ENCODE data around the gene RAB40A. TPM values are rescaled to one million over a fixed set of nuclear protein-coding genes. Genes with fewer than 3 reads are reported as not detected.

The RAB40A gene
- under 1 TPM; 0.13 to 0.84 (median 0.38) TPM for total RNA-seq

- no peak for DNase-seq (ENCODE audit: low spot score in 2 of 2)
- WGBS, 2 donors: 51 to 98% methylated on average over 2 of the region's 2 CpGs
- intact Hi-C loops (cut with DNase I; ENCODE audit: low total_unique reads): no loop called here
- H3K4me3 ChIP-seq (ENCODE audit: low read depth, poor library complexity, severe bottlenecking): no peak within 1 kb of the TSS
- TF ChIP-seq, protein P1, sequence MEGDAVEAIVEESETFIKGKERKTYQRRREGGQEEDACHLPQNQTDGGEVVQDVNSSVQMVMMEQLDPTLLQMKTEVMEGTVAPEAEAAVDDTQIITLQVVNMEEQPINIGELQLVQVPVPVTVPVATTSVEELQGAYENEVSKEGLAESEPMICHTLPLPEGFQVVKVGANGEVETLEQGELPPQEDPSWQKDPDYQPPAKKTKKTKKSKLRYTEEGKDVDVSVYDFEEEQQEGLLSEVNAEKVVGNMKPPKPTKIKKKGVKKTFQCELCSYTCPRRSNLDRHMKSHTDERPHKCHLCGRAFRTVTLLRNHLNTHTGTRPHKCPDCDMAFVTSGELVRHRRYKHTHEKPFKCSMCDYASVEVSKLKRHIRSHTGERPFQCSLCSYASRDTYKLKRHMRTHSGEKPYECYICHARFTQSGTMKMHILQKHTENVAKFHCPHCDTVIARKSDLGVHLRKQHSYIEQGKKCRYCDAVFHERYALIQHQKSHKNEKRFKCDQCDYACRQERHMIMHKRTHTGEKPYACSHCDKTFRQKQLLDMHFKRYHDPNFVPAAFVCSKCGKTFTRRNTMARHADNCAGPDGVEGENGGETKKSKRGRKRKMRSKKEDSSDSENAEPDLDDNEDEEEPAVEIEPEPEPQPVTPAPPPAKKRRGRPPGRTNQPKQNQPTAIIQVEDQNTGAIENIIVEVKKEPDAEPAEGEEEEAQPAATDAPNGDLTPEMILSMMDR (IDR thresholded peaks at IDR 0.05): no peak
- no peak for TF ChIP-seq POLR2A (IDR thresholded peaks at IDR 0.05)
Observed at GRCh38 chrX:103519389-103519788, at the start of gene RAB40A. TSS of gene RAB40A (minus strand) at chrX:103519489. CDS start at chrX:103500756, 18,733 bp downstream.

GRCh38 chrX:103565752-103566151, 46.5 kb upstream of the RAB40A start:
- H3K4me3 ChIP-seq (ENCODE audit: low read depth, poor library complexity, severe bottlenecking): no peak overlapping the region
- 9 to 20% methylated on average over 1 of the region's 1 CpG for WGBS, 2 donors
- no peak for DNase-seq (ENCODE audit: low spot score in 2 of 2)
- TF ChIP-seq, protein P1 (IDR thresholded peaks at IDR 0.05): no peak
- TF ChIP-seq POLR2A (IDR thresholded peaks at IDR 0.05): no peak
- intact Hi-C loops (cut with DNase I; ENCODE audit: low total_unique reads): no loop called here

DNA sequence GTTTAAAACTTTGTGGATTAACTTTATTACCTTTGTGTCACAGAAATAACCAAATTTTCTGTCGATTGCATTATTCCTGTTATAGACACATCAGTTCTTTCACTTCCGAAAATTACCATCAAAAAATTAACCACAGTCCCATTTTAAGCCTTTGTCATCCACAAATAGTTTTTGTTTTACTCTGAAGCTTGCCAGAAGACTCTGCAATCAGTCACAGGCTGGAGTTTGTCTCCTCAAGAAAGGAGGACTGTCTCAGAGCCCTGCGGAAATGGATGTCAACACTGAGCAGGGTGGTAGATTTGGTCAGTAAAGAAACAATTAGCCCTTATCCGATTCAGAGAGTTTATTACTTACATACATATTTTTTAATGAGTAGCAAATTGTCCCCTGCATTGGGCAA, 45.9 kb upstream of the RAB40A start:
- WGBS, 2 donors: 56 to 66% methylated on average over 4 of the region's 4 CpGs
- intact Hi-C loops (cut with DNase I; ENCODE audit: low total_unique reads): no loop called here
- no peak for DNase-seq (ENCODE audit: low spot score in 2 of 2)
- no peak overlapping the region for H3K4me3 ChIP-seq (ENCODE audit: low read depth, poor library complexity, severe bottlenecking)
- TF ChIP-seq, protein P1 (IDR thresholded peaks at IDR 0.05): no peak
- no peak for TF ChIP-seq POLR2A (IDR thresholded peaks at IDR 0.05)

DNA sequence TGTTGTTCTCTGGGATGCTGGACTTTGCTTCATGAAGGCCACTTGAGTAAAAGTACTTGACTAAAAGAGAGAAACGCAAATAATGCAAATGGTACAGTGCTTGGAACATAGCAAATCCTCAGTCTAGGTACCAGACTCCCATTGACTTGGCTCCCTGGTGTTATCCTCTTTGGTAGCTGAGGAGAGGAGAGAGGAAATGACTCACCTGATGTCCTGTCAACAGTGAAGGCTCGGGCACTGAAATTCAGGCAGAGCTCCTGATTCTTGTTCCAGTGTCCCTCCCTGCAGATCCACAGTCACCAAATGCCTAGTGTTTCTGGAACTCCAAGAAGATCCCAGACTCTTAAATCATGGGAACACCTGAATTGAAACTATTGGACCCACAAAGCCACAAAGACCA, 43.5 kb upstream of the RAB40A start:
- TF ChIP-seq POLR2A (IDR thresholded peaks at IDR 0.05): no peak
- TF ChIP-seq, protein P1 (IDR thresholded peaks at IDR 0.05): no peak
- no peak for DNase-seq (ENCODE audit: low spot score in 2 of 2)
- WGBS, 2 donors: 50 to 73% methylated on average over 2 of the region's 2 CpGs
- intact Hi-C loops (cut with DNase I; ENCODE audit: low total_unique reads): no loop called here
- H3K4me3 ChIP-seq (ENCODE audit: low read depth, poor library complexity, severe bottlenecking): no peak overlapping the region

DNA sequence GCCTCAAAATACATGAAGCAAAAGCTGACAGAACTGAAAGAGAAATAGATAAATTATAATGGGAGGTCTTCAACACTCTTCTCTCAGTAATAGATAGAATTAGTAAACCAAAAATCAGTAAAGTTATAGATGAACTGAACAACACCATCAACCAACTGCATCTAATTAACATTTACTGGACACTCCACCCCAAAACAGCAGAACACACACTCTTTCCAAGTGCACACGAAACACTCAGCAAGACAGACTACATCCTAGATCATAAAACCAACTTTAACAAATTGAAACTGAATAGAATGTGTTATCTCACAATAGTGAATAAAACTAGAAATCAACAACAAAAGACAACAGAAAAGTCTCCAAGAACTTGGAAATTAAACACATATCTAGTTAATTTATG, 41.0 kb upstream of the RAB40A start:
- WGBS, 2 donors: 14 to 50% methylated on average over 1 of the region's 1 CpG
- intact Hi-C loops (cut with DNase I; ENCODE audit: low total_unique reads): no loop called here
- TF ChIP-seq, protein P1 (IDR thresholded peaks at IDR 0.05): no peak
- no peak for TF ChIP-seq POLR2A (IDR thresholded peaks at IDR 0.05)

GRCh38 chrX:103556963-103557612, 37.8 kb upstream of the RAB40A start:
- no peak for DNase-seq (ENCODE audit: low spot score in 2 of 2)
- intact Hi-C loops (cut with DNase I; ENCODE audit: low total_unique reads): no loop called here
- 21 to 43% methylated on average over 1 to 2 of the region's 2 CpGs for WGBS, 2 donors
- no peak overlapping the region for H3K4me3 ChIP-seq (ENCODE audit: low read depth, poor library complexity, severe bottlenecking)
- no peak for TF ChIP-seq POLR2A (IDR thresholded peaks at IDR 0.05)
- TF ChIP-seq, protein P1 (IDR thresholded peaks at IDR 0.05): no peak

More for the DNA sequence above, 41.0 kb upstream of the RAB40A start:
- no peak for DNase-seq (ENCODE audit: low spot score in 2 of 2)
- no peak overlapping the region for H3K4me3 ChIP-seq (ENCODE audit: low read depth, poor library complexity, severe bottlenecking)

All from lower leg skin (tissue), 4 donors.